K562 (cell line): ENCODE measurements around the gene SBF1. TPM values are rescaled to one million over a fixed set of nuclear protein-coding genes. Genes with fewer than 3 reads are reported as not detected.

Source experiments
- ATAC-seq: fragments of 200-7000 bp; cut with Tn5 transposase; 3 replicates; pipeline ENCODE4 v1.9.1; 2020; ENCODE audit warnings: moderate library complexity
- BruUV-seq: library from RNA; stranded (reverse); fragments of 400-500 nt; replicated peaks from 2 replicates; lab custom pipeline; 2021; lab: Mats Ljungman, UMichigan
- CTCF ChIA-PET: fragments of 300-600 bp; formaldehyde crosslinking; extraction: SDS; loops from one replicate; lab custom pipeline; 2021; ENCODE audit warnings: low intra/inter-chr PET ratio; lab: Yijun Ruan, JAX
- POLR2A ChIA-PET: fragments of 300-600, 350-650 bp; sonication (Branson Sonifier 250); formaldehyde crosslinking; extraction: SDS; loops from one replicate; lab custom pipeline; 2021; ENCODE audit warnings: antibody characterized with exemption, inconsistent platforms; lab: Yijun Ruan, JAX
- DNase-seq, 4 experiments: peaks; one replicate each; pipeline versions ENCODE4 v3.0.0 to v3.0.0-alpha.2; 2011 to 2018; ENCODE audit warnings: low spot score in 3 of 4, mixed read lengths in 3 of 4; ENCODE audit errors: extremely low read depth in 1 of 4
- FAIRE-seq: peaks from 2 replicates; lab custom pipeline; 2011; peaks lifted over from hg19 to GRCh38; lab: Jason Lieb, UNC
- H2AFZ ChIP-seq: 2 replicates; pipeline ENCODE4 v1.6.0; 2011; ENCODE audit warnings: low read depth, low read length, control low read depth, inconsistent platforms
- H3K27ac ChIP-seq: fragments of 200-600 bp; 3 replicates; pipeline ENCODE4 v1.8.0; 2011; ENCODE audit warnings: low read depth, mild to moderate bottlenecking, control low read depth, inconsistent platforms, low read length, moderate library complexity, mixed read lengths; ENCODE audit errors: extremely low read depth
- H3K27me3 ChIP-seq, 2 experiments: fragments of 300-600 bp in 1 of 2; 2 replicates in 1 of 2; 3 replicates in 1 of 2; pipeline versions ENCODE4 v1.6.0 to v1.8.0; 2011; ENCODE audit warnings: inconsistent platforms in 2 of 2, low read length in 2 of 2, mild to moderate bottlenecking in 1 of 2, mixed read lengths in 1 of 2, moderate library complexity in 1 of 2; ENCODE audit not compliant: control insufficient read depth in 2 of 2, insufficient read depth in 2 of 2
- H3K36me3 ChIP-seq: fragments of 300-600 bp; 3 replicates; pipeline ENCODE4 v1.8.0; 2011; ENCODE audit warnings: mild to moderate bottlenecking, low read length, inconsistent platforms; ENCODE audit not compliant: control insufficient read depth, insufficient read depth
- H3K4me1 ChIP-seq, 2 experiments: fragments of 200-600 bp in 1 of 2; replicated peaks in 1 of 2; 2 replicates in 1 of 2; 3 replicates in 1 of 2; pipeline versions ENCODE4 v1.5.1 to v1.8.0; 2011; ENCODE audit warnings: inconsistent platforms in 2 of 2, low read length in 2 of 2, mild to moderate bottlenecking in 1 of 2, mixed read lengths in 1 of 2, moderate library complexity in 1 of 2; ENCODE audit not compliant: control insufficient read depth in 2 of 2, insufficient read depth in 2 of 2
- H3K4me2 ChIP-seq: 2 replicates; pipeline ENCODE4 v1.6.1; 2011; ENCODE audit warnings: low read length, control low read depth, inconsistent platforms, mixed read lengths; ENCODE audit not compliant: insufficient read depth
- H3K4me3 ChIP-seq: fragments of 200-600 bp; sonication (generic), shearing (Covaris generic); 2 replicates; pipeline ENCODE4 v1.5.1; 2016; ENCODE audit warnings: control low read depth, inconsistent platforms
- H3K79me2 ChIP-seq: fragments of 200-600 bp; 3 replicates; pipeline ENCODE4 v1.8.0; 2011; ENCODE audit warnings: low read length, inconsistent platforms; ENCODE audit not compliant: control insufficient read depth, insufficient read depth
- H3K9ac ChIP-seq, 2 experiments: 2 replicates each; pipeline versions ENCODE4 v1.6.0 to v1.6.1; 2011; ENCODE audit warnings: low read depth in 2 of 2, low read length in 2 of 2, control low read depth in 1 of 2, inconsistent platforms in 1 of 2, mild to moderate bottlenecking in 1 of 2, mixed read lengths in 1 of 2; ENCODE audit not compliant: insufficient read depth in 1 of 2
- H3K9me1 ChIP-seq: one replicate; pipeline ENCODE4 v1.6.0; 2011; ENCODE audit warnings: inconsistent platforms, mild to moderate bottlenecking, low read length, moderate library complexity; ENCODE audit not compliant: control insufficient read depth, insufficient read depth
- H3K9me3 ChIP-seq: replicated peaks from 2 replicates; pipeline ENCODE4 v1.5.1; 2011; ENCODE audit warnings: low read depth, low read length, inconsistent platforms; ENCODE audit not compliant: control insufficient read depth, insufficient read depth
- H4K20me1 ChIP-seq: replicated peaks from 2 replicates; pipeline ENCODE4 v1.6.1; 2011; ENCODE audit warnings: low read length, inconsistent platforms, mixed read lengths; ENCODE audit not compliant: control insufficient read depth, insufficient read depth
- ADNP ChIP-seq: fragments of 200-800 bp; sonication (Bioruptor generic); IDR thresholded peaks from 2 replicates; pipeline ENCODE4 v1.6.1; 2016; ENCODE audit warnings: missing genetic modification characterization, missing compliant biosample characterization
- CBX1 ChIP-seq: sonication (generic); IDR thresholded peaks from 2 replicates; pipeline ENCODE4 v1.6.1; 2016; ENCODE audit warnings: antibody characterized with exemption, low read depth, mild to moderate bottlenecking
- CCAR2 ChIP-seq: fragments of 200-400 bp; formaldehyde crosslinking; IDR thresholded peaks from 2 replicates; pipeline ENCODE4 v1.6.1; 2017; ENCODE audit warnings: mild to moderate bottlenecking, low read depth, low read length
- CREBBP ChIP-seq: IDR thresholded peaks from one replicate; pipeline ENCODE4 v1.6.1; 2012; ENCODE audit warnings: low read depth, mild to moderate bottlenecking, control low read depth, inconsistent platforms, low read length
- GABPB1 ChIP-seq: sonication (generic); formaldehyde crosslinking; IDR thresholded peaks from 2 replicates; pipeline ENCODE4 v1.8.0; 2022; ENCODE audit warnings: mild to moderate bottlenecking, missing genetic modification reagents
- ILF3 ChIP-seq: fragments of 450-650 bp; IDR thresholded peaks from 2 replicates; pipeline ENCODE4 v1.6.1; 2018; ENCODE audit warnings: antibody characterized with exemption, mild to moderate bottlenecking, moderate library complexity, borderline replicate concordance
- KLF6 ChIP-seq: fragments of 250-450 bp; sonication (Bioruptor Pico); IDR thresholded peaks from 2 replicates; pipeline ENCODE4 v1.4.0; 2020; ENCODE audit warnings: mild to moderate bottlenecking, moderate library complexity, borderline replicate concordance
- MXD1 ChIP-seq: fragments of 250-450 bp; sonication (Bioruptor Pico); IDR thresholded peaks from 2 replicates; pipeline ENCODE4 v1.8.0; 2021; ENCODE audit warnings: borderline replicate concordance, mild to moderate bottlenecking, moderate library complexity; ENCODE audit not compliant: poor library complexity, severe bottlenecking
- SRF ChIP-seq, 2 experiments: fragments of 250-450, 450-650 bp in 1 of 2; sonication (Bioruptor Pico) in 1 of 2; sonication (generic) in 1 of 2; formaldehyde crosslinking; IDR thresholded peaks; 2 replicates each; pipeline versions ENCODE4 v1.5.0 to v1.5.1; 2020 to 2022; ENCODE audit warnings: mild to moderate bottlenecking in 1 of 2, missing genetic modification reagents in 1 of 2
- THRB ChIP-seq: fragments of 450-650 bp; formaldehyde crosslinking; conservative IDR thresholded peaks from 2 replicates; pipeline ENCODE4 v1.4.0; 2022; ENCODE audit warnings: mild to moderate bottlenecking, missing genetic modification characterization
- ZNF316 ChIP-seq: fragments of 450-650 bp; IDR thresholded peaks from 2 replicates; pipeline ENCODE4 v1.6.1; 2016
- ZNF75A ChIP-seq: fragments of 450-650 bp; formaldehyde crosslinking; IDR thresholded peaks from 2 replicates; pipeline ENCODE4 v1.4.0; 2020; ENCODE audit warnings: mild to moderate bottlenecking
- WGBS: fragments of 100-300 bp; shearing (Covaris generic); methylation state at CpG from one replicate; pipeline ENCODE4 v1.1.6; 2016; ENCODE audit warnings: low coverage, mixed read lengths; ENCODE audit not compliant: insufficient coverage; ENCODE audit errors: missing lambda C conversion rate; 5-methylcytosine and 5-hydroxymethylcytosine counted together
- in situ Hi-C: fragments of 300-500 bp; cut with MboI; formaldehyde crosslinking; loops from 4 replicates; pipeline ENCODE4 v1.15.0; 2018; ENCODE audit warnings: inconsistent platforms, mixed read lengths
- intact Hi-C: fragments of 100-400 bp; cut with micrococcal nuclease; formaldehyde crosslinking; loops from 2 replicates; pipeline ENCODE4 v1.14.2; 2022
- polyA plus RNA-seq, 8 experiments: library from polyadenylated mRNA; depleted of rRNA in 4 of 8; stranded (reverse) in 5 of 8; unstranded in 3 of 8; fragments of >200 nt; fragmentation: Nextera tagmentation in 2 of 8; fragmentation: Illumina TruSeq in 1 of 8; extraction: Ambion mirVana in 2 of 8; extraction: Trizol in 1 of 8; gene quantifications; 2 replicates each; pipeline versions ENCODE4 v1.2.1 to v1.2.3, GENCODE V29; 2011 to 2014; ENCODE audit warnings: inconsistent platforms in 1 of 8, missing spikeins in 1 of 8
- total RNA-seq, 7 experiments: library from RNA; depleted of rRNA in 6 of 7; stranded (reverse); fragments of >200 nt in 6 of 7; fragmentation: Illumina TruSeq in 2 of 7; extraction: Trizol in 2 of 7; gene quantifications; 2 replicates each; pipeline versions ENCODE4 v1.2.1 to v1.2.3, GENCODE V29; 2011 to 2021; ENCODE audit warnings: low replicate concordance in 1 of 7

Gene SBF1
- total and polyA plus RNA-seq, 9 of the 15 experiments (the other 6 are each of a cell fraction or from before 2014, with no cell fraction given) = 0.44 to 50.4 (median 11.4) TPM

- Histone ChIP-seq H3K9ac (no peak overlapping the region), H3K36me3 (no peaks in the 10 kb centered on the region), H3K4me1 (peaks cover 4 to 59% of the 10 kb centered on the region in 2 experiments; a peak in 4 of 5 replicates), H3K27ac (no peak overlapping the region), H2AFZ (no peak overlapping the region), H3K79me2 (no peaks in the 10 kb centered on the region; the same call in 2 of the 3 replicates), H3K4me2 (no peak overlapping the region), H4K20me1 (no peaks in the 10 kb centered on the region), H3K4me3 (no peak overlapping the region), H3K27me3 (no peaks in the 10 kb centered on the region), H3K9me1 (no peaks in the 10 kb centered on the region), H3K9me3 (no peaks in the 10 kb centered on the region)
- DNase-seq (no peak), FAIRE-seq (no peak), ATAC-seq (no peak)
- ChIA-PET CTCF (no interaction called here), POLR2A (interaction anchor here (1.3 kb wide), 1 partner anchor 11 kb away, joined by 4 read pairs; no protein-coding TSS in a partner anchor)
- in situ Hi-C loops = no loop called here
- WGBS = 22% methylated on average over 8 of the region's 11 CpGs
- intact Hi-C loops = no loop called here
- no TSS peak for BruUV-seq
- no peak for TF ChIP-seq KLF6
- no peak for TF ChIP-seq CCAR2
- TF ChIP-seq ZNF316 = no peak
- TF ChIP-seq THRB (CRISPR knock-in tag) = no peak
- TF ChIP-seq ADNP (tag) = no peak
- no peak for TF ChIP-seq ZNF75A (CRISPR knock-in tag)
- TF ChIP-seq CREBBP = no peak
- TF ChIP-seq CBX1 = no peak
- no peak for TF ChIP-seq MXD1 (CRISPR knock-in tag)
- no peak for TF ChIP-seq ILF3
- TF ChIP-seq GABPB1 (CRISPR knock-in tag) = no peak
- TF ChIP-seq SRF (CRISPR knock-in tag; IDR thresholded peaks at IDR 0.05) = no peak
These were observed 4.9 kb upstream of the SBF1 start for GRCh38 chr22:50479721-50480120.
